CD4-positive, alpha-beta memory T cell (primary cell): Measurements from ENCODE around the gene LYSET. TPM values are rescaled to one million over a fixed set of nuclear protein-coding genes. Genes with fewer than 3 reads are reported as not detected.
"Not testable (repeated sequence)": the region's sequence is repeated elsewhere in the genome, so short reads cannot be mapped to it uniquely, and the experiment has no call there.

Source experiments
- CTCF ChIA-PET: fragments of 350-600 bp; sonication (Branson Sonifier 250); formaldehyde crosslinking; loops from one replicate; lab custom pipeline; 2021; ENCODE audit warnings: inconsistent platforms; ENCODE audit not compliant: partially characterized antibody; lab: Charles Lee
- POLR2A ChIA-PET: fragments of 350-600 bp; sonication (Branson Sonifier 250); formaldehyde crosslinking; loops from one replicate; lab custom pipeline; 2021; ENCODE audit not compliant: partially characterized antibody; lab: Charles Lee
- DNase-seq, 5 donors: peaks; one replicate each; pipeline versions ENCODE4 v3.0.0 to v3.0.0-alpha.2; 2020 to 2022; ENCODE audit warnings: mixed read lengths in 1 of 5
- H3K27ac ChIP-seq: one replicate; pipeline ENCODE4 v1.7.0; 2013; ENCODE audit warnings: low read depth, low read length
- H3K27me3 ChIP-seq: 2 replicates; pipeline ENCODE4 v1.7.0; 2013; ENCODE audit warnings: mild to moderate bottlenecking, low read length, moderate library complexity; ENCODE audit not compliant: insufficient read depth
- H3K36me3 ChIP-seq: 2 replicates; pipeline ENCODE4 v1.7.0; 2013; ENCODE audit warnings: mild to moderate bottlenecking, low read length, moderate library complexity; ENCODE audit not compliant: insufficient read depth
- H3K4me1 ChIP-seq: 2 replicates; pipeline ENCODE4 v1.7.0; 2013; ENCODE audit warnings: mild to moderate bottlenecking, low read length, moderate library complexity; ENCODE audit not compliant: insufficient read depth
- H3K4me3 ChIP-seq, 2 donors: one replicate each; pipeline ENCODE4 v1.7.0; 2013; ENCODE audit warnings: low read length in 2 of 2, mild to moderate bottlenecking in 1 of 2
- H3K9me3 ChIP-seq, 2 donors: one replicate each; pipeline ENCODE4 v1.7.0; 2013; ENCODE audit warnings: low read length in 2 of 2, control low read depth in 1 of 2; ENCODE audit not compliant: control insufficient read depth in 1 of 2
- H3K27ac Mint-ChIP-seq, 7 donors: one replicate each; pipeline ENCODE4 v1.8.0; 2020 to 2021; ENCODE audit warnings: mixed read lengths in 7 of 7, mild to moderate bottlenecking in 6 of 7, inconsistent platforms in 3 of 7, moderate library complexity in 3 of 7
- H3K27me3 Mint-ChIP-seq, 2 donors: one replicate each; pipeline ENCODE4 v1.8.0; 2020 to 2021; ENCODE audit warnings: mixed read lengths in 2 of 2
- H3K36me3 Mint-ChIP-seq, 2 donors: one replicate each; pipeline ENCODE4 v1.8.0; 2020 to 2021; ENCODE audit warnings: mixed read lengths in 2 of 2, inconsistent platforms in 1 of 2, mild to moderate bottlenecking in 1 of 2
- H3K4me1 Mint-ChIP-seq, 4 donors: one replicate each; pipeline ENCODE4 v1.8.0; 2020 to 2021; ENCODE audit warnings: mixed read lengths in 4 of 4, mild to moderate bottlenecking in 1 of 4
- H3K4me3 Mint-ChIP-seq, 8 donors: one replicate each; pipeline ENCODE4 v1.8.0; 2020 to 2021; ENCODE audit warnings: mixed read lengths in 8 of 8, mild to moderate bottlenecking in 7 of 8, moderate library complexity in 6 of 8, inconsistent platforms in 3 of 8
- H3K9me3 Mint-ChIP-seq, 8 donors: one replicate each; pipeline ENCODE4 v1.8.0; 2020 to 2021; ENCODE audit warnings: mixed read lengths in 8 of 8, mild to moderate bottlenecking in 5 of 8, inconsistent platforms in 3 of 8, moderate library complexity in 1 of 8
- intact Hi-C: fragments of 100-400 bp; cut with micrococcal nuclease; formaldehyde crosslinking; loops from one replicate; pipeline ENCODE4 v1.15.1; 2023
- polyA plus RNA-seq, 2 donors: library from polyadenylated mRNA; unstranded; fragments of 300-500 nt; fragmentation: Illumina TruSeq; gene quantifications; one replicate each; pipeline ENCODE4 v1.2.3, GENCODE V29; 2021
- total RNA-seq, 2 experiments: library from RNA; stranded (reverse); gene quantifications; one replicate each; pipeline ENCODE4 v1.2.3, GENCODE V29; 2021

Gene LYSET
- total and polyA plus RNA-seq, 4 experiments from 2014 or later = 20.2 to 44.5 (median 30.7) TPM

DNA sequence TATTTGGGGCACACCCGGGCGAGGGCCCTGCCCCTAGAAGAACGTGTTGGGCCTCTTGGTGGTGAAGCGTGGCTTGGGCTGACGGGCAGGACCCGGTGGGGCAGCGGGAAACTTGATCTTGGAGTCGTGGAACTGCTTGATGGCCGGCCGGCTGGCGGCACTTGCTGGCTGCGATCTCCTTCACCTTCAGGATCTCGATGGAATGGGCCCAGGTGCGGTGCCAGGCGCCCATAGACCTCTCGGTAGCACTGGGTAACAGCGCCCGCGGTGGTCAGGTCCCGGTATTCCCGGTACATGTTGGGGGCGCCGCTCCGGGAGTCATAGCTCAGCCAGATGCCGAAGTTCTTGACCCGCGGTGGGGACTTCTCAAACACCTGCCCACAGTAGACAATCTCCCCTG lies 38.4 kb downstream of the LYSET start:
- peaks cover 53 to 59% of the 10 kb centered on the region in 2 donors for H3K36me3 Mint-ChIP-seq

GRCh38 chr14:93228550-93228949 lies 43.4 kb downstream of the LYSET start:
- no peak overlapping the region for H3K4me3 Mint-ChIP-seq
- no peak overlapping the region for H3K27ac Mint-ChIP-seq
- peaks cover 0 to 5% of the 10 kb centered on the region in 2 donors for H3K27me3 Mint-ChIP-seq
- Histone ChIP-seq H3K27ac (no peak overlapping the region), H3K4me1 (peaks cover 10% of the 10 kb centered on the region), H3K27me3 (no peaks in the 10 kb centered on the region), H3K4me3 (no peak overlapping the region), H3K36me3 (peaks cover 24% of the 10 kb centered on the region), H3K9me3 (no peaks in the 10 kb centered on the region)
- POLR2A ChIA-PET = no interaction called here
- peaks cover 10 to 19% (median 15%) of the 10 kb centered on the region in 4 donors for H3K4me1 Mint-ChIP-seq
- no peaks in the 10 kb centered on the region for H3K9me3 Mint-ChIP-seq
- no peak for DNase-seq
- peaks cover 38 to 43% of the 10 kb centered on the region in 2 donors for H3K36me3 Mint-ChIP-seq
- CTCF ChIA-PET = no interaction called here
- intact Hi-C loops = no loop called here

More for the DNA sequence above, 38.4 kb downstream of the LYSET start:
- no peak for DNase-seq
- Histone ChIP-seq H3K9me3 (no peaks in the 10 kb centered on the region), H3K4me1 (no peaks in the 10 kb centered on the region), H3K4me3 (no peak overlapping the region), H3K27me3 (no peaks in the 10 kb centered on the region), H3K36me3 (peaks cover 29% of the 10 kb centered on the region), H3K27ac (no peak overlapping the region)
- ChIA-PET POLR2A (no interaction called here), CTCF (interaction anchor here (1.2 kb wide), 1 partner anchor 91 kb away, joined by 3 read pairs; no protein-coding TSS in a partner anchor)
- Mint-ChIP-seq H3K27me3 (no peaks in the 10 kb centered on the region), H3K4me3 (no peak overlapping the region), H3K4me1 (no peaks in the 10 kb centered on the region), H3K27ac (peak overlapping the region in 1 of 7 donors; percentile 47), H3K9me3 (no peaks in the 10 kb centered on the region)
- intact Hi-C loops = no loop called here

- Histone ChIP-seq H3K4me3 (no peak overlapping the region), H3K9me3 (no peaks in the 10 kb centered on the region), H3K36me3 (peaks cover 24% of the 10 kb centered on the region), H3K4me1 (peaks cover 10% of the 10 kb centered on the region), H3K27ac (no peak overlapping the region), H3K27me3 (no peaks in the 10 kb centered on the region)
- ChIA-PET CTCF (no interaction called here), POLR2A (no interaction called here)
- H3K27me3 Mint-ChIP-seq = peaks cover 0 to 7% of the 10 kb centered on the region in 2 donors
- peaks cover 28 to 34% of the 10 kb centered on the region in 2 donors for H3K36me3 Mint-ChIP-seq
- peak overlapping the region in 5 of 8 donors; percentile 9 to 75 (median 67) for H3K4me3 Mint-ChIP-seq
- no peak overlapping the region for H3K27ac Mint-ChIP-seq
- no peak for DNase-seq
- no peaks in the 10 kb centered on the region for H3K9me3 Mint-ChIP-seq
- intact Hi-C loops = loop anchor here (10.0 kb wide), 1 partner anchor 664 kb away; no protein-coding TSS in a partner anchor
- H3K4me1 Mint-ChIP-seq = peaks cover 11 to 28% (median 15%) of the 10 kb centered on the region in 4 donors
These were observed 45.4 kb downstream of the LYSET start for GRCh38 chr14:93230539-93230938.

GRCh38 chr14:93231129-93231979 lies 46.2 kb downstream of the LYSET start:
- Mint-ChIP-seq H3K9me3 (no peaks in the 10 kb centered on the region), H3K36me3 (peaks cover 24 to 26% of the 10 kb centered on the region in 2 donors), H3K27me3 (peaks cover 0 to 7% of the 10 kb centered on the region in 2 donors), H3K4me1 (peaks cover 11 to 28% (median 15%) of the 10 kb centered on the region in 4 donors), H3K4me3 (peak overlapping the region; percentile 24 to 75 (median 68)), H3K27ac (peak overlapping the region in 3 of 7 donors; percentile 4 to 36 (median 22))
- ChIA-PET POLR2A (interaction anchor here (0.7 kb wide), 1 partner anchor 47 kb away, joined by 3 read pairs; the partner anchor contains the start of genes LYSET and MOAP1), CTCF (no interaction called here)
- H3K27ac ChIP-seq = no peak overlapping the region
- peaks cover 18% of the 10 kb centered on the region for H3K36me3 ChIP-seq
- no peak for DNase-seq
- H3K27me3 ChIP-seq = no peaks in the 10 kb centered on the region
- no peak overlapping the region for H3K4me3 ChIP-seq
- intact Hi-C loops = loop anchor here (10.0 kb wide), 1 partner anchor 663 kb away; no protein-coding TSS in a partner anchor
- no peaks in the 10 kb centered on the region for H3K9me3 ChIP-seq
- H3K4me1 ChIP-seq = peaks cover 10% of the 10 kb centered on the region

GRCh38 chr14:93232159-93232558 lies 47.0 kb downstream of the LYSET start:
- Mint-ChIP-seq H3K36me3 (peaks cover 18 to 21% of the 10 kb centered on the region in 2 donors), H3K4me3 (peak overlapping the region in 3 of 8 donors; percentile 66 to 69 (median 68)), H3K4me1 (peaks cover 11 to 28% (median 15%) of the 10 kb centered on the region in 4 donors), H3K27me3 (peaks cover 0 to 7% of the 10 kb centered on the region in 2 donors), H3K27ac (no peak overlapping the region), H3K9me3 (no peaks in the 10 kb centered on the region)
- CTCF ChIA-PET = interaction anchor here (1.2 kb wide), 1 partner anchor 93 kb away, joined by 4 read pairs; no protein-coding TSS in a partner anchor
- Histone ChIP-seq H3K4me3 (no peak overlapping the region), H3K27me3 (no peaks in the 10 kb centered on the region), H3K27ac (no peak overlapping the region), H3K9me3 (no peaks in the 10 kb centered on the region), H3K4me1 (peaks cover 10% of the 10 kb centered on the region), H3K36me3 (peaks cover 14% of the 10 kb centered on the region)
- POLR2A ChIA-PET = no interaction called here
- no peak for DNase-seq
- intact Hi-C loops = loop anchor here (10.0 kb wide), 1 partner anchor 663 kb away; no protein-coding TSS in a partner anchor

- not testable (repeated sequence) for H3K4me3 Mint-ChIP-seq, H3K27me3 ChIP-seq, H3K4me1 ChIP-seq, DNase-seq, H3K36me3 ChIP-seq, H3K9me3 Mint-ChIP-seq, H3K27me3 Mint-ChIP-seq, H3K27ac ChIP-seq, H3K9me3 ChIP-seq, H3K4me3 ChIP-seq
- ChIA-PET CTCF (interaction anchor here (1.2 kb wide), 1 partner anchor 94 kb away, joined by 4 read pairs; no protein-coding TSS in a partner anchor), POLR2A (interaction anchor here (0.6 kb wide), 1 partner anchor 38 kb away, joined by 3 read pairs; no protein-coding TSS in a partner anchor)
- Mint-ChIP-seq H3K27ac (peak overlapping the region in 1 of 7 donors; percentile 14), H3K36me3 (peaks cover 9 to 11% of the 10 kb centered on the region in 2 donors), H3K4me1 (peaks cover 11 to 28% (median 16%) of the 10 kb centered on the region in 4 donors)
- intact Hi-C loops = loop anchor here (10.0 kb wide), 1 partner anchor 662 kb away; no protein-coding TSS in a partner anchor
These were observed 48.0 kb downstream of the LYSET start for GRCh38 chr14:93233078-93233477.

DNA sequence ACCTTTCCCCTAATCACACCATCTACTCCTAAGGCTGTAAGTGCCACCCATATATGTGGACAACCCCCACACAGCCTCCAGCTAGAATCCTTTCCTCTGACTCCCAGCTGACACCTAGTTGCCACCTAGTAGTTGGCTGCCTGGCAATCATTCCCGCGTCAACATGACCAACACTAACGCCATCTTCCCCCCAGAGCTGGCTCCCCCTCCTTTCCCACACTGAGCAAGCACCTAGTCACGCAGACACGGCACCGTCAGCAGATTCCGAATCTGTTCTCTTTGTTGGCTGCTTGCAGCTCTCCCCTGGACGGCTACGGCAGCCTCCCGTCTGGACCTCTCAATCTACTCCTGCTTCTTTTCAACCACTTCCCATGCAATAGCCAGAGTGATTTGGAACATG lies 49.7 kb downstream of the LYSET start:
- intact Hi-C loops = loop anchor here (10.0 kb wide), 1 partner anchor 660 kb away; no protein-coding TSS in a partner anchor
- ChIA-PET POLR2A (no interaction called here), CTCF (interaction anchor here (0.6 to 1.0 kb wide), 2 partner anchors 15 to 70 kb away, joined by 3 read pairs; no protein-coding TSS in a partner anchor)
- Mint-ChIP-seq H3K27me3 (peaks cover 0 to 7% of the 10 kb centered on the region in 2 donors), H3K4me1 (peaks cover 11 to 28% (median 16%) of the 10 kb centered on the region in 4 donors), H3K36me3 (peaks cover 4% of the 10 kb centered on the region in 2 donors), H3K4me3 (no peak overlapping the region), H3K27ac (no peak overlapping the region), H3K9me3 (no peaks in the 10 kb centered on the region)
- DNase-seq = no peak
- peaks cover 10% of the 10 kb centered on the region for H3K4me1 ChIP-seq
- H3K4me3 ChIP-seq = no peak overlapping the region
- no peaks in the 10 kb centered on the region for H3K27me3 ChIP-seq
- H3K27ac ChIP-seq = no peak overlapping the region
- H3K9me3 ChIP-seq = no peaks in the 10 kb centered on the region
- H3K36me3 ChIP-seq = no peaks in the 10 kb centered on the region
